NCI-H2227 (cell line): ENCODE results near the gene ZNF57.
A peak's percentile ranks its signal among the peaks of the same experiment; 100 is the strongest.
"Not testable (repeated sequence)": the region's sequence is repeated elsewhere in the genome, so short reads cannot be mapped to it uniquely, and the experiment has no call there.

ENCODE experiments used
- DNase-seq: peaks from one replicate; lab custom pipeline; 2025; ENCODE audit not compliant: unreplicated experiment; lab: John Stamatoyannopoulos, UW

ZNF57 gene

DNA sequence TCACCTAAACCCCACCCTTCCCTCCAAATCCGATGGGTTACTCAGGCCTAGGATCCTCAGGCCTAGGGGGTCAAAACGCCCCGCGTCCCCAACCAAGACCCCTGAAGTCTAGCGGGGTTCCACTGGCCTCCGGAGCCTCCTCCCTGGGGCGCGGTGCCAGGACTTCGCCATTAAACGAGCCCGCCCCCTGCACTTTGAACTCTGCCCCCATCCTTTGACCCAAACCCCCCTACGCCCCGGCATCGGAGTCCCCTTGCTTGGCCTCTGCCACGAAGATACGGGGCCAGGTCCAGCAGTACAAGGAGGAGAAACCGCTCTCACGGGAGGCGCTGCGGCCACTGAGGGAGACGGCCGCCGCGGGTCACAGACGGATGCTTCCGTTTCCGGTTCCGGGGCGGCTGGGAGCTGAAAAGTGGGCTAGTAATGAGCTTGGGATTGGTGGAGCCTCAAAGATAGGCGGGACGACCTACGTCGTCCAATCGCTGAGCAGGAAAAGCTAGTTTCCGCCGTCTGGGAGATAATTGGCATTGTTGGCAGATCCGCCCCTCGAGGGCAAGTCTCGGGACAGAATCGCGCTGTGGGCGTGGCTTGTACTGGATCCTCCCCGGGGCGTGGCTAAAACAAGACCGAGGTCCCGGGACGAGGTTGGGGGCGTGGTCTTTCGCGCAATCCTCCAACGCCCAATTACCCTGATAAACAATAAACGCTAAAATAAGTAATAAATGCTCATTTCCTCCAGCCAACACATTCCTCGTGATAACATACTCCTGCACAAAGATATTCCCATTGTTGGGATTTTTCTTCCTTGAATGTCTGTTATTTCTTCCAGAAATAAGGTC lies 49.8 kb downstream of the ZNF57 start:
- DNase-seq = peak; percentile 98

DNA sequence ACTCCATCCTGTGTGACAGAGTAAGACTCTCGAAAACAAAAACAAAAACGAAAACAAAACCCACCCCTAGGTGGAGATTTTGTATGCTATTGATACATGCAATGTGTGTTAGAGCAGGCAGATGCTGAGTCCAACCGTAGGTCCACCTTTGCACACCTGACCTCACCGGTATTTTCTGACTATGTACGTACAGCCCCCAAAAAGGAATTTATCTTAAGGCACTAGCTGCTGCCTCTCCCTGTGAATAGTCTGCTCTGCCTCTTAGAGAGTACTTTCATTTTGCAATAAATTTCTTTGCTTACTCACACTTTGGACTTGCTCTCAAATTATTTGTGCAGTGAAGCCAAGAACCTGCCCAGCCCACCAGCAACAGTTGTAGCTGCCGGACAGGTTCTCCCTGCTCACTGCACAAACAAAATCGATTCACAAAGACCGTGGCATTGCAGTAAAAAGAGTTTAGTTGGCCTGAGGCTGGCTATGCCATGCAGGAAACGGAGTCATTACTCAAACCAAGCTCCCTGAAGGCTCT lies 52.3 kb downstream of the ZNF57 start:
- DNase-seq = peak; percentile 13

DNA sequence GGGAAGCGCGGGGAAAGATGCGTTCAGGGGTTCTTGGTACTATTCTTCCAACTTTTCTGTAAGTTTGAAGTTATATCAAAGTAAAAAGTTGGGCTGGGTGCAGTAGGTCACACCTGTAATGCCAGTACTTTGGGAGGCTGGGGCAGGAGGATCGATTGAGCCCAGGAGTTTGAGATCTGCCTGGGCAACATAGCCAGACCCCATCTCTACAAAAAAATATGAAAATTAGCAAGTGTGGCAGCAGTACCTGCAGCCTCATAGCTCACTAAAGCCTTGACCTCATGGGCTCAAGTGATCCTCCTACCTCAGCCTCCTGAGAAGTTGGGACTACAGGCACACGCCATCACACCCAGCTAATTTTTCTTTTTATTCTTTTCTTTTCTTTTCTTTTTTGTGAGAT lies 56.4 kb downstream of the ZNF57 start:
- DNase-seq = no peak

DNA sequence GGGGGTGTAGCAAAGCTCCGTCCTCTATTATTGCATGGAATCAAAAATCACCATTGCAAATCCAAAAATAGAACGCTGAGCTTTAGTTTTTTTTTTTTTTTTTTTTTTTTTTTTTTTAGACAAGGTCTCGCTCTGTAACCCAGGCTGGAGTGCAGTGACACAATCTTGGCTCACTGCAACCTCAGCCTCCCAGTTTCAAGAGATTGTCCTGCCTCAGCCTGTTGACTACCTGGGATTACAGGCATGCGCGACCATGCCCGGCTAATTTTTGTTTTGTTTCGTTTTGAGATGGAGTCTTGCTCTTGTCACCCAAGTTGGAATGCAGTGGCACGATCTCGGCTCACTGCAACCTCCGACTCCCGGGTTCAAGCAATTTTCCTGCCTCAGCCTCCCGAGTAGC lies 59.4 kb downstream of the ZNF57 start:
- DNase-seq = no peak

DNA sequence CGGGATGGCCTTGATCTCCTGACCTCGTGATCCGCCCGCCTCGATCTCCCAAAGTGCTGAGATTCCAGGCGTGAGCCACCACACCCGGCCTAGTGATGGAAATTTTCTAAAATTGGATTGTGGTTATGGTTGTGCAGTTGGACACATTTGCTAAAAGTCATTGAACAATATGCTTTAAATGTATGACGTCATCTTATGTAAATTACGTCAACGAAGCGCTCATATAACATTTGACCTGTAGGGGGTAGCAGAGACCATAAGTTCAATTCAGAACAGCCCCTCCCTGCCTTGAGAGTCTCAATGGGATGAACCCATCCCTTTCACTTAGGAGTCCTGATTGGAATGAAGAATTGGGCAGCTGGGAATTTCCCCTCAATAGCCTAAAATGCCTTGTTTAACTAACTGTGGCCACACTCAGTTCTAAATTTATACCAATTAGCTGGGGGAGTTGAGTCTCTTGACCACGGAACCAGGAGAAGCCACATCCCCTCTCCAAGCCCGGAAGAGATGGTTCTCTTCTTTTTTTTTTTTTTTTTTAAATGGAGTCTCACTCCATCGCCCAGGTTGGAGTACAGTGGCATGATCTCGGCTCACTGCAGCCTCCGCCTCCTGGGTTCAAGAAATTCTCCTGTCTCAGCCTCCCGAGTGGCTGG lies 61.4 kb downstream of the ZNF57 start:
- peak; percentile 89 for DNase-seq

DNA sequence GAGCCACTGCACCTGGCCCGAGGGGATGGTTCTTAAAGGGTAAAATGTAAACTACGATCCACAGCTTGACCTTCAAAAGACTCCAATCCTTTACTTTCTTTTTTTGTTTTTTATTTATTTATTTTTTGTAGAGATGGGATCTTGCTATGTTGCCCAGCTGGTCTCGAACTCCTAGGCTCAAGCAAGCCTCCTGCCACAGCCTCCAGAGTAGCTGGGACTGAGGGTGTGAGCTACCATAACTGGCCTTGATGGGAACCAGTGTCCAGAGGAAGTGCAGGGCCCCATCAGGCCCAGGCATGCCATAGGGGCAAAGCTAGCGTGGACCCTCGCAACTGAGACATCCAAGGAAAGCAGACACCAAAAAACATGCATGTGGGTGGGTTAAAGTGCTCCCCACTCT lies 62.4 kb downstream of the ZNF57 start:
- no peak for DNase-seq

DNA sequence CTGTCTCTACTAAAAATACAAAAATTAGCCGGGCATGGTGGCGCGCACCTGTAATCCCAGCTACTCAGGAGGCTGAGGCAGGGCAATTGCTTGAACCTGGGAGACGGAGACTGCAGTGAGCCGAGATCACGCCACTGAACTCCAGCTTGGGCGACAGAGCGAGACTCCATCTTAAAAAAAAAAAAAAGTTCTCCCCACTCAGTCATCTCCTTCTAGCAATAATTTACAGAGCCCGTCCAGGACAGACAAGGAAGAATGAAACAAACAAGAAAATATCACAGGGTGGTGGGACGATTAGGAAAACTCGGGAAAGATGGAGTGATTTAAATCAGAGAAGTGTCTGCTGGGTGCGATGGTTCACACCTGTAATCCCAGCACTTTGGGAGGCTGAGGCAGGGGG lies 62.9 kb downstream of the ZNF57 start:
- DNase-seq = not testable (repeated sequence)

DNA sequence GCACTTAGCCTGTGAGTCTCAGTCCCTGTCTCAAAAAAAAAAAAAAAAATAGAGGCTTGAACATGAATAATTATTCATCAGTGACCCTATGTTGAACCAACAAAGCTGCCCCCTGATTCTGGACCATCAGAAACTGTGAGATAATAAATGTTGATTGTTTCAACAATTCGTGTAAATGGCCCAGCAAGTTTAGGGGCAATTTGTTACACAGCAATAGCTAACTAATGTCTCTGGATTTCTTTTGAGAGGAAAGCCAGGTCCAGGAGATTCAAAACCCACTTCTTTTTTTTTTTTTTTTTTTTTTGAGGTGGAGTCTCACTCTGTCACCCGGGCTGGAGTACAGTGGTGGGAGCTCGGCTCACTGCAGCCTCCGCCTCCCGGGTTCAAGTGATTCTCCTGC lies 64.1 kb downstream of the ZNF57 start:
- DNase-seq = no peak

DNA sequence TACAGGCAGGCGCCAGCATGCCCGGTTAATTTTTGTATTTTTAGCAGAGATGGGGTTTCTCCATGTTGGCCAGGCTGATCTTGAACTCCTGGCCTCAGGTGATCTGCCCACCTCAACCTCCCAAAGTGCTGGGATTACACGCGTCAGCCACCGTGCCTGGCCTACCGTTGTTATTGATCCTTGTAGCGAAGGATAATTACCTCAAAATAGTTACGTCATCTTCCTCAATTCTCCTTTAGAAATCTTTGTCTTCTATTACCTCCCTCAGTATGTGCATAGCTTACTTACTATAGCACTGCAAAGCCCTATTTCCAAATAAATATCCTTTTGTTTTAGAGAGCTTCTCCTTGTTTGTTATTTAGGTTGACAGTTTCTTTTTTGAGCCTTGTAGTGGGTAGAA lies 67.2 kb downstream of the ZNF57 start:
- DNase-seq = no peak
